NCI-H187 (cell line): ENCODE results near the gene SETD3.

Source experiments
- DNase-seq, 2 experiments: peaks; one replicate each; lab custom pipeline; 2025; lab: John Stamatoyannopoulos, UW

SETD3 gene

DNA sequence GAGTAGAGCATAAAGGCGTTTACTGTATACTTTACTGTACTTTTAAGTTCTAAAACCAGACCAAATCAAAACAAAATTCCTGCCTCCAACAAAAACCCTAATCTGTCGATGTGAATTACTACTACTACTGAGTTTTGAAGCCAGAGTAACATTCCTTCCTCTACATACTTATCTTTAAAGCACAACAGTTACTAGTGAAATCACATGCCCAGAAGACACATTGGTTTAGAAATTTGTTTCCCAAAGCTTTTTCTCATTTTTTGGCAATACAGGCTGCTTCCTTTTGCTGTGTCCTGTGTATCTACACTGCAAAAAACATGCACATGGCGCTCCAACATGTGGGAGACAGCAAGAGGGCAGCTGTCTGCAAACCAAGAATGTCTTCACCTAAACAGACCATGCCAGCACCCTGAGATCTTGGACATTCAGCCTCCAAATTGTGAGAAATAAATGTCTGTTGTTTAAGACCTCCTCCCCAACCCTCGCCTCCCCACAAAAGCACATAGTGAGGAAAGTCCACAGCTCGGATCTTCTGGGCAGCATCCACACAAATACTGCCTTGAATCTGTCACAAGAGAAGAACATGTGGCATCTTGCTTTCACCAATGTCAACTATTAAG, 21.1 kb downstream of the SETD3 start:
- DNase-seq = no peak

DNA sequence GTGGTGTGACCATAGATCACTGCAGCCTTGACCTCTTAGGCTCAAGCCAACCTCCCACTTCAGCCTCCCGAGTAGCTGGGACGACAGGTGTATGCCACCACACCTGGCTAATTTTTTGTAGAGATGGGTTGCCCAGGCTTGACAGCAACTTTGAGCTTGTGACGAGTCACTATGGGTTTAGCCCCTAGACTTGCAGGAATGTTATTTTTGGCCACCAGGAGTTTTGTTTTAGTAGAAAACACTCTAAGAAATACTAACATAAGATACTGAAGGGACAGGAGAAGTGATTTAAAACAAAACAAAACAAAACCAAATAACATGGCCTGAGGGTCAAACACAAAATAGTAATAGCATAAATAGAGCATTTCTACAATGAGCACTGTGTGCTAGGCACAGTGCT, 26.4 kb downstream of the SETD3 start:
- DNase-seq = no peak

GRCh38 chr14:99452968-99453367, 27.7 kb downstream of the SETD3 start:
- DNase-seq = no peak

DNA sequence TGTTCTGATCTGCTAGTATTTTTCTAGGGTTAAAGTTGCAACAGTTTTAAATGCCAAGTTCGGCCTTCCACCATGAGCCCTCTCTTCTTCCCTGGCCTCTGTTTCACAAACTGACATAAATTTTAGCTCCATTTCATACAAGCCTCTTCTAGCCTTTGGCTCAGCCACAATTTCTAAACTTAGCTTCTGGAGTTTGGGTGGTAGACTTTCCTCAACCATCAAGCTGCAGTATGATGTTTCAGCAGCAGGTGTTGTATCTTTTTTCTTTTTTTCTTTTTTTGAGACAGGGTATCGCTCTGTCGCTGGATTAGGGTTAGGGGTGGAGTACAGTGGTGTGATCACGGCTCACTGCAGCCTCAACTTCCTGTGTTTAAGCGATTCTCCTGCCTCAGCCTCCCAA, 29.4 kb downstream of the SETD3 start:
- DNase-seq = no peak

- DNase-seq = no peak
Observed at GRCh38 chr14:99450266-99450665, 30.4 kb downstream of the SETD3 start.

- DNase-seq = no peak
Observed at GRCh38 chr14:99447739-99448138, 32.9 kb downstream of the SETD3 start.

- no peak for DNase-seq
Observed at GRCh38 chr14:99445931-99446330, 34.7 kb downstream of the SETD3 start.

DNA sequence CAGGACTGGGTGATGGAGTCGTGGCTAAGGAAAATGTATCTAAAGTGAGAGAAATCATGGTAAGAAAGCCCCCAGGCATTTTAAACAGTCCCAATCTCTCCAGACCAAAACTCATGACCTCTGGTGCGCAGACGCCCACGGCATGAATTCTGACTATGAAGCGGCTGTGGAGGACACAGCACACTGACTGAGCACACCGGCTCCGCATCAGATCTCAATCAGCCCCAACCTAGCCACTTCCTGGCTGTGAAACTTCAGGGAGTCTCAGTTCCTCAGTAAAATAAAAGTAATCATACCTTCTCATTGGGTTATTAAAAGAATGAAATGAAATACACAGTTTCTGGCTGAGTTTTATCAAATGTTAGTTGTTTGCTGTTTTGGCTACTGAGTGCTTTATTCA, 38.7 kb downstream of the SETD3 start:
- DNase-seq = no peak

DNA sequence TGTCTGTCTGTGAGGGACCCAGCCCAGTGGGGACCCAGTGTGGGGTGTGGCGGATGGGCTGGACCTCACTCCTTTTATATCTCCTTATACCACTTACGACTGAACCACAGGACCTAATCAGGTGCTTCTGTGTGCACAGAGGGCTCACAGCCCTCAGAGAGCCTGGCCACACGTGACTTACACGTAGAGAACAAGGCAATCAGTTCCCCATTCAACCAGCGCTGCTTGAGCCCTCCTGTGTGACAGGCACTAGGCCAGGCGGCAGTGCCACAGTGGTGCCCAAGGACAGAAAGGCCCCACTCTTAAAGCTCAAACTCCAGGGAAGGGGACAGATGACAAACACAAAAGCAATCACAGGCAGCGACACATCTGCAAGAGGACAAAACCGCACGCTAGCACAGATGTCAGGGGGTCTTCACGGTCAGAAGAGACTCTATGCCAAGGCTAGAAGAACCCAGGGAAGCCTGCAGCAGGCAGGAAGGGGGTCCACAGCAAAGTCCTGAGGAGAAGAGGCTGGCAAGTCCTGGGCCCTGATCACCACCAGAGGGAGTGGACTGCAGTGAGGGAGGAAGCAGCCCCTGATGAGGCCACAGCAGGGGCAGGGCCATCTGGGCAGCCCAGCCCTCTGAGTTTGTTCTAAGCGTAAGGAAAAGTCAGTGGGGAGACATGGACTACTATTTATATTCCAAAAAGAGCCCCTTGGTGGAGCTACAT, 39.3 kb downstream of the SETD3 start:
- no peak for DNase-seq

GRCh38 chr14:99440278-99440677, 40.4 kb downstream of the SETD3 start:
- no peak for DNase-seq

GRCh38 chr14:99437706-99438105, 43.0 kb downstream of the SETD3 start:
- DNase-seq = no peak

DNA sequence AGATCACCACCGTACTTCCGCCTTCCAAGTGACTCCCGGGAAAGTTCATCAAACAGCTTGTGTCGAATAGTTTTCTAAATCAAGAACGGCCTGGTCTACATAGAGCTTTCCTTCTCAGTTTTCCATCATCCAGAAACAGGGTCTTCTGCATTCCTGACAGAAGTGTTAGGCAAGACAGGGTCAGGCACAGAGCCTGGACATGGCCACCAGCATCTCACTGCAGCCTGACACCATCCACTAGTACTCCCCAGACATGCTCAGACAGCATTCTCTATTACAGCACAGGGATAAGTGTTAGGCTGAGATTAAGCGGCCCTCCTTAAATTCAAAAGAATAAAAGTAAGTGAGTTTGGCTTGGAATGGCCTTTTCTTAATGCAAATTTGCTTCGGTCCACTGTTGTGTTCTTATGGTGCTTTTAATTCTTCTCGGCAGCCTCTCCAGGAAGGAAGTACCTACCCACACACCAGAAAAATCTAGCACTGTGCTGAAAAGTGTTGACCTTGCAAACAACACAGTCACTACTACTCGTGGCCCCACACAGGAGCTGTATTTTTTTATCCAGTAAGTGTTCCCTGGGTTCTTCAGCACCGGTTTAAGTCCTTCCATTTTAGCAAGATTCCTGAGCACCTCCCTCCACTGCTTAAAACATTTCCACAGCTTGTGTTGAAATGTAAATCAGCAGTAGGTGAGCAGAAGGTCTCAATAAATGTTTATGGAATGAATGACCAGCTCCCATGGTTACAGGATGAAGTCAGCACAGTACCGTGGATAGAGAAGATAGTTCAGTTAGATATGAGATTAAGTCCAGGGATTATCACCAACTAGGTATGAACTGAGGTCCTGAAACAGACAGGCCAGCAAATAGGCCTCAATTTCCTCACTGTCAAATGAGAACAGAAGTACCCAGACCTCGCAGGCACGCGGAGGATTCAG, 44.1 kb downstream of the SETD3 start:
- DNase-seq = no peak

DNA sequence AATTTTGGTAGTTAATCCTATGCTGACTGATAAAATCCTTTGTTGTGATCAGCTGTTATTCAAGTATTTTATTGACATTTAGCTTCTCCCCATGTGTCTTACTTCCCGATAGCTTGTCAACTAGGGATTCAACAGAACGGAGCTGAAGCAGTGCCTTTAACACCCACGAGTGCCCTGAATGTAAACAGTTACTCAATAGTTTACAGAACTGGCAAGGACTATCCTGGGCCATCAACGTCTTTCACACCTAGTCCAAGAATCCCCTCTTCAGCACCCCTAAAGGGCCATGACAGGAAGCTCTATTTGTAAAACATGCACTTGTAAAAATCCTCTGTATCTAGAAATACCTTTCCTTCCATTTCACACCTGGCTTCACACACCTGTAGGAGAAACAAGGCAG, 45.3 kb downstream of the SETD3 start:
- DNase-seq = no peak

GRCh38 chr14:99432485-99432884, 48.2 kb downstream of the SETD3 start:
- DNase-seq = no peak

- DNase-seq = no peak
Observed at GRCh38 chr14:99431986-99432385, 48.7 kb downstream of the SETD3 start.

DNA sequence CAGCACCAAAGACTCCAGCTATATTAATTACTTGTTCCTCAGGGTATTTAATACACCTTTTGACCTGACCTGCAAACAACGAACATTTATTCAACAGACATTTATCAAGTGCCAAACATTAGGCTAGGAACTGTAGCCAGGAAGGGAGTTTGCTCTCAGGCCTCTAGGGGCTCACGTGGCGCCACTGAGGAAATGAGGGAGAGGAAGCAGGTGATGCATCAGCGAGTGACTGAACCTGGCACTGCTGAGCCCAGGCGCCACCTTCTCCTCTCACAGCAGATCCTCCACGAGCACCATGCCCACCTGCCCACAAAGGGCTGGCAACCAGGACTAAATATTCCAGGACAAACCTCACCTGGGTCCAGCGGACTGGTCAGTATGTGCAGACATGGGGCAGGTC, 50.2 kb downstream of the SETD3 start:
- DNase-seq = no peak

GRCh38 chr14:99427632-99428300, 52.9 kb downstream of the SETD3 start:
- DNase-seq = no peak

- no peak for DNase-seq
Observed at GRCh38 chr14:99426813-99427346, 53.8 kb downstream of the SETD3 start.

DNA sequence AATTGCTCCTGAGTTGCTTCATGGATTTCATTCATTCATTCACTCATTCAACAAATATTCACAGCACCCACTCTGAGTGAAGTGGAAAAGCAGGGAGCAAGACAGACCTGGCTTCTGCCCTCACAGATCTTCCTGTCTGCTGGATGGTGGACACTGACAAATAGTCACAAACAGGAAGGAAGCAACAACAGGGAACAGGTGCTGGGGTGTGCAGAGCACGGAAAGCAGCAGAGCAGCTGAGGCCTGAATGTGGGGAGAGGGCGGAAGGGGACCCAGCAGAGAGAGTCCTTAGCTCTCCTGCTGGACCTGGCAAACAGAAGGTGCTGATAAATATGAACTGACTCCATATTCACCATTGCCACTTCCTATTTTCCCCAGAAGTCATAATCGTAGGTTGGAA, 54.4 kb downstream of the SETD3 start:
- no peak for DNase-seq

DNA sequence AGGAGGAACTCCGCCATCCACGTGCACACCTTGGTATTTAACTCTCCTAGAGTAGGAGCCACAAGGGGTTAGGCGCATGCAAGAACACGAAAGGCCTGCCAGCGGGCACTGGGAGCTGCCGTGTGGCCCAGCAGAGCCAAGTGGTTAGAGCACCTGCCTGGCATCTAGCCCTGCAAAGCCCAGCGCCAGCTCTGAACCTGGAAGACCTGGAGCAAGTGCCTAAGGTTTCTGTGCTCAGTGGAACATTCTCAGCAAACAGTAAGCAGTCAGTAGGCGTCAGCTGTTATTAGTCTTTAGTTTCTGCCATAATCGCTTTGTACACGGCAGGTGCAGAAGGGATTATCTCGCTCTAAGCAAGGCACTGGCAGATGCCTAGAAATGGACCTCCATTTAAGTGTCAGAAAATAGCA, 55.4 kb downstream of the SETD3 start:
- no peak for DNase-seq

GRCh38 chr14:99424306-99424877, 56.3 kb downstream of the SETD3 start:
- no peak for DNase-seq

GRCh38 chr14:99423434-99423833, 57.2 kb downstream of the SETD3 start:
- DNase-seq = no peak
